Mucosa of rectum (tissue), 2 donors: ENCODE measurements around the gene MTRR.
A peak's percentile ranks its signal among the peaks of the same experiment; 100 is the strongest.

ENCODE experiments used
- H3K27ac ChIP-seq, 2 donors: one replicate each; pipeline ENCODE4 v1.7.0; 2013; ENCODE audit warnings: inconsistent platforms in 2 of 2, low read depth in 2 of 2, low read length in 2 of 2
- H3K27me3 ChIP-seq, 2 donors: one replicate each; pipeline ENCODE4 v1.7.0; 2013; ENCODE audit warnings: low read length in 2 of 2; ENCODE audit not compliant: control insufficient read depth in 2 of 2, insufficient read depth in 2 of 2
- H3K36me3 ChIP-seq, 2 donors: one replicate each; pipeline ENCODE4 v1.7.0; 2013; ENCODE audit warnings: low read length in 2 of 2; ENCODE audit not compliant: control insufficient read depth in 2 of 2, insufficient read depth in 2 of 2
- H3K4me1 ChIP-seq, 2 donors: one replicate each; pipeline ENCODE4 v1.7.0; 2013; ENCODE audit warnings: low read length in 2 of 2, mild to moderate bottlenecking in 1 of 2; ENCODE audit not compliant: control insufficient read depth in 2 of 2, insufficient read depth in 2 of 2
- H3K4me3 ChIP-seq, 2 donors: one replicate each; pipeline ENCODE4 v1.7.0; 2013; ENCODE audit warnings: low read length in 2 of 2
- H3K9ac ChIP-seq, 2 donors: one replicate each; pipeline ENCODE4 v1.7.0; 2013; ENCODE audit warnings: low read length in 2 of 2, low read depth in 1 of 2, mild to moderate bottlenecking in 1 of 2
- H3K9me3 ChIP-seq, 2 donors: one replicate each; pipeline ENCODE4 v1.7.0; 2013; ENCODE audit warnings: low read length in 2 of 2; ENCODE audit not compliant: control insufficient read depth in 2 of 2
- donor health status: healthy.
- donor health status: Normal muscosa, but diverticular disease.

MTRR gene

DNA sequence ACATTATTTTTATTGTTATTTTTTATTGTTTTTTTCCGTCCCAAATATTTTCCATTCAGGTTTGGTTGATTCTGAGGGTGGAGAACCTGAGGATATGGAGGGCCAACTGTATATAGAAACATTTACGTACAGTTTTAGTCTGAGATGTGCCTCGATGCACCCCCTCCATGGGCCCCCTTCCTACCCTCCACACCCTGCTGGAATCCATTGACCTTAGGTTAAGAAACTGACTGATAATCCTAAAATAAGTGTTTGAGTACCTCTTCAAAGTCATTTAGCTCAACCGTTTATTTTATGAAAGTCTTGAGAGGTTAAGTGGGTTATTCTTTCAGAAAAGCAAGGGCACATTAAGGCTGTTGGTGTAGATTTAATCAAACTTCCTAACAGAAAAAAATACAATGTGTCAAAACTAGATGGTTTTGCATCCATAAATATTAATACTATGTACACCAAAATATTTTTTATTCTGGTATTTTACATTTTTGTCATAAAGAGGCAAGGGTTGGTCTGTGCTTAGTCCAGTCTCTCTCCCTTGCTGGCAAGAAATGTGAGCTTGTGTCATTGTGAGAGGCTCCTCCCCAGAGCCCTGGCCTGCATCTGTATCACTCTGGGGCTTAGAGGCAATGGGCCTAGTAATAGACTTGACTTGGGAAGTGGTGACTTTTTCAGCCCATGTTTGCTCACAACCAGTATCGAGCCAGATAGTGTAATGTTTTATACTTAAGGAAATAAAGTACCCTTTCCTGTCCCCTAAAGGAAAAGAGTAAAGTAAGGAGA, 15.7 kb downstream of the MTRR start:
- H3K4me1 ChIP-seq = peaks cover 0 to 1% of the 10 kb centered on the region in 2 donors
- H3K4me3 ChIP-seq = no peak overlapping the region
- H3K9me3 ChIP-seq = no peaks in the 10 kb centered on the region
- H3K36me3 ChIP-seq = peaks cover 65 to 84% of the 10 kb centered on the region in 2 donors
- H3K9ac ChIP-seq = no peak overlapping the region
- H3K27me3 ChIP-seq = no peaks in the 10 kb centered on the region
- no peak overlapping the region for H3K27ac ChIP-seq

DNA sequence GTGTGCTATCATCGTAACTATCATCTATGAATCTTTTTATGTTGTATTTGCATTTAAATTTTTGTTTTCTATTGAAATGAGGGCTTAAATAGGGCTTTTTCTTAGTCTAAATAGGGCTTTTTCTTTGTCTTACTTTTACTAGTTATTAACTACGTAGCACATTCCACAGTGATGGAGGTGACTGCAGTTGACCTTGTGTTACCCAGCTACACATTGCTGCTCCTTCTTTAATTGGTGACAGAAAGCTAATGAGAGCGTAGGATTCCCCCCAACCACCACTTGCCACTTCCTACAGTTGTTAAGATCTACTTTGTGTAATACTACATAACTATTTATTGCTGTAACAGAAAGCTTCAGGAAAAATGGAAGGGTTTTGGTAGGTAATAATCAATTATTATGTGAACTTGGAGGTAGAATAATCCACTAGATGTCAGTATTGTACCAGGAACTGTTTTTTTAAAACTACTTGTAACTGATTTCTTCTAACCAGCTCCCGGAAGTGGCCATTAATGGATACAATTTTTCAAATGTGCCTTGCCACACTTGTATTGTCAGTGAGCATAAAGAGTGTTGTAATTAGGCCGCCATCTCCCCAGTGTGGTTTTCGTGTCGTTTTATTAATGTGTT, 18.0 kb downstream of the MTRR start:
- H3K9me3 ChIP-seq = no peaks in the 10 kb centered on the region
- H3K4me3 ChIP-seq = no peak overlapping the region
- peaks cover 57 to 74% of the 10 kb centered on the region in 2 donors for H3K36me3 ChIP-seq
- H3K27me3 ChIP-seq = no peaks in the 10 kb centered on the region
- no peaks in the 10 kb centered on the region for H3K4me1 ChIP-seq
- H3K9ac ChIP-seq = no peak overlapping the region
- no peak overlapping the region for H3K27ac ChIP-seq

DNA sequence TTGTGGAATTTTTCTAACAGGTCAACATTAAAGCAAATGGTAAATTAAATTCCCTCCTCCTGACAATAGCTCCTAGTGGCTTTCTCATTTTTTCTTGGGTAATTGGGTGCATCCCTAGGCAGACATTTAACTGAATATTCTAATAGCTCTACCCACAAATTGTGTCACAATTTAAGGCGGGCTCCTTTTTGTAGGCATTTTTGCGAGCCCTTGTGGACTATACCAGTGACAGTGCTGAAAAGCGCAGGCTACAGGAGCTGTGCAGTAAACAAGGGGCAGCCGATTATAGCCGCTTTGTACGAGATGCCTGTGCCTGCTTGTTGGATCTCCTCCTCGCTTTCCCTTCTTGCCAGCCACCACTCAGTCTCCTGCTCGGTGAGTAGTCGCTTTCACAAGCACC, 20.0 kb downstream of the MTRR start:
- peaks cover 56 to 79% of the 10 kb centered on the region in 2 donors for H3K36me3 ChIP-seq

DNA sequence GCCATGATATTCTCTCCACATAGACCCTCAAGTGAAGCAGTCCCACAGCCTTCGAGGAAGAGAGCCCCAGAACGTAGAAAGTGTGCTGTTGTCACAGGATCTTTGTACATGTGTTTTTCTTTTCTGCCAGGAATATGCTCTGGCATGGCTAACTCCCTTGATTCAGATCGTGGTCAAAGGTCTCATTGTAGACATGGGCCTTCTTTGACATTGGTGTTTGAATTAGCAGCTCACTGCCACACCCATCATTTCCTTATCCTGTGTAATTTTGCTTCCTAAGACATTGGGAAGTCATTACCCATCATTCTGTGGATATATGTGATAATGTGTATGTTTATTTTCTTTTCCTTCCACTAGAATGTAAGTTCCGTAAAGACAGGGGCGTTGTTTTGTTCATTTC, 25.5 kb downstream of the MTRR start:
- no peak overlapping the region for H3K9ac ChIP-seq
- no peaks in the 10 kb centered on the region for H3K9me3 ChIP-seq
- H3K4me1 ChIP-seq = peaks cover 0 to 12% of the 10 kb centered on the region in 2 donors
- peak overlapping the region in 1 of 2 donors; percentile 0 for H3K4me3 ChIP-seq
- H3K27ac ChIP-seq = no peak overlapping the region
- H3K27me3 ChIP-seq = no peaks in the 10 kb centered on the region
- peaks cover 75 to 76% of the 10 kb centered on the region in 2 donors for H3K36me3 ChIP-seq

More for the DNA sequence above, 20.0 kb downstream of the MTRR start:
- Histone ChIP-seq H3K9me3 (no peaks in the 10 kb centered on the region), H3K4me3 (no peak overlapping the region), H3K9ac (no peak overlapping the region), H3K27ac (no peak overlapping the region), H3K27me3 (no peaks in the 10 kb centered on the region), H3K4me1 (peaks cover 0 to 3% of the 10 kb centered on the region in 2 donors)

DNA sequence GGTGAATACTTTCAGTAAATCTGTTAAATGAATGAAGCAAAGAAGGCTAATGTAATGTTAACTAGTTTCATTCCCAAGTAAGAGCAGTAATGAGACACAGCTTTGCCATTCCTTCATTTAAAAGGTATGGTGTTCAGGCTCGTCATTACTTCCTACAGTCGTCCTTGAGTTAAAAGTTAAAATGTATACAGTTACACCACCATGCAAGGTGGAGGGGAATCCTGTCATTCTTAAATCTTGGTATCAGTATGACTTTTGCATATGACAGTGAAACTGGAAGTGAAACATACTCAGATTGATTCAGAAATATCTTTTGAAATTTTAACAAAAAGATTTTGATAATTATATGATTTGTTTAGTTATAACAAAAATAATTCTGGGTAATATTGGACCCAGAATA, 25.9 kb downstream of the MTRR start:
- peaks cover 74 to 75% of the 10 kb centered on the region in 2 donors for H3K36me3 ChIP-seq
- peaks cover 0 to 12% of the 10 kb centered on the region in 2 donors for H3K4me1 ChIP-seq
- H3K9ac ChIP-seq = no peak overlapping the region
- H3K27me3 ChIP-seq = no peaks in the 10 kb centered on the region
- no peaks in the 10 kb centered on the region for H3K9me3 ChIP-seq
- no peak overlapping the region for H3K27ac ChIP-seq
- H3K4me3 ChIP-seq = no peak overlapping the region

DNA sequence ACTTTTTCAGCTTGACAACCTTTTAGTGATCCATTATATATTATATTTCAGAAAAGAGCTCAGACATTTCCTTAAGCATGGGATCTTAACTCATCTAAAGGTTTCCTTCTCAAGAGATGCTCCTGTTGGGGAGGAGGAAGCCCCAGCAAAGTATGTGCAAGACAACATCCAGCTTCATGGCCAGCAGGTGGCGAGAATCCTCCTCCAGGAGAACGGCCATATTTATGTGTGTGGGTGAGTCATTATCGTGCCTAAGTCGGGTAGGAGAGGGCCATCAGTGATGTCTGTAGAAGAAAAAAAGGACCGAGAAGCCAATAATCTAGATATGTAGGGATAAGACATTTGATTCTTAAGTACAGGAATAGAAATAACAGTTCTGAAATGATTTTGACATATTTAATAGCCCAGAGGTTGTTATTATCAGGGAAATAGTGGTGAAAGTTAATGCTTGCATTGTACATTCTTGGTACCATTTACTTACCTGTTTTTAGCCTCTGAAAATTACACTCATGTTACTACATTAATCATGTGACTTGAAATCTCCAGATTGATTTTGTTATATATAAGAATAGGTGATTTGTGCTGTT, 28.2 kb downstream of the MTRR start:
- H3K4me1 ChIP-seq = peaks cover 0 to 12% of the 10 kb centered on the region in 2 donors
- H3K27ac ChIP-seq = no peak overlapping the region
- no peak overlapping the region for H3K4me3 ChIP-seq
- no peaks in the 10 kb centered on the region for H3K27me3 ChIP-seq
- H3K36me3 ChIP-seq = peaks cover 68 to 82% of the 10 kb centered on the region in 2 donors
- H3K9ac ChIP-seq = no peak overlapping the region
- no peaks in the 10 kb centered on the region for H3K9me3 ChIP-seq

DNA sequence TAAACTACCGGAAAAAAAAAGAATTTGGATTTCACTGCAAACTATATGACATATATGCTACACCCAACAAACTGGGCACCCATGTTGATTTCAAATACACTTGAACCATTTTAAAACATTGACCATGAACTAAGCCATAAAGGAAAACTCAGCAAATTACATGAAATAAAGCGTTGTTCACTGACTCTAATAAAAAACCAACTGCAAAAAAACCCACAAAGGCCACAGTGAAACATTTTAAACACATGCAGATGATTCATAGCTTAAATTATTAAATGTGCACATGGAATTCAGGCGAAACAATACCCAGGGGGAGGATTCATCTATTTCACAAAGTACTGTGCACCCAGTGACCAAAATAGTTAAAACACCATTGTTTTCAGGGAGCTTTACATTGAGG, 33.3 kb downstream of the MTRR start:
- no peaks in the 10 kb centered on the region for H3K27me3 ChIP-seq
- H3K36me3 ChIP-seq = peaks cover 38 to 49% of the 10 kb centered on the region in 2 donors
- H3K4me3 ChIP-seq = no peak overlapping the region
- H3K4me1 ChIP-seq = no peaks in the 10 kb centered on the region
- H3K27ac ChIP-seq = no peak overlapping the region
- no peaks in the 10 kb centered on the region for H3K9me3 ChIP-seq
- H3K9ac ChIP-seq = no peak overlapping the region

DNA sequence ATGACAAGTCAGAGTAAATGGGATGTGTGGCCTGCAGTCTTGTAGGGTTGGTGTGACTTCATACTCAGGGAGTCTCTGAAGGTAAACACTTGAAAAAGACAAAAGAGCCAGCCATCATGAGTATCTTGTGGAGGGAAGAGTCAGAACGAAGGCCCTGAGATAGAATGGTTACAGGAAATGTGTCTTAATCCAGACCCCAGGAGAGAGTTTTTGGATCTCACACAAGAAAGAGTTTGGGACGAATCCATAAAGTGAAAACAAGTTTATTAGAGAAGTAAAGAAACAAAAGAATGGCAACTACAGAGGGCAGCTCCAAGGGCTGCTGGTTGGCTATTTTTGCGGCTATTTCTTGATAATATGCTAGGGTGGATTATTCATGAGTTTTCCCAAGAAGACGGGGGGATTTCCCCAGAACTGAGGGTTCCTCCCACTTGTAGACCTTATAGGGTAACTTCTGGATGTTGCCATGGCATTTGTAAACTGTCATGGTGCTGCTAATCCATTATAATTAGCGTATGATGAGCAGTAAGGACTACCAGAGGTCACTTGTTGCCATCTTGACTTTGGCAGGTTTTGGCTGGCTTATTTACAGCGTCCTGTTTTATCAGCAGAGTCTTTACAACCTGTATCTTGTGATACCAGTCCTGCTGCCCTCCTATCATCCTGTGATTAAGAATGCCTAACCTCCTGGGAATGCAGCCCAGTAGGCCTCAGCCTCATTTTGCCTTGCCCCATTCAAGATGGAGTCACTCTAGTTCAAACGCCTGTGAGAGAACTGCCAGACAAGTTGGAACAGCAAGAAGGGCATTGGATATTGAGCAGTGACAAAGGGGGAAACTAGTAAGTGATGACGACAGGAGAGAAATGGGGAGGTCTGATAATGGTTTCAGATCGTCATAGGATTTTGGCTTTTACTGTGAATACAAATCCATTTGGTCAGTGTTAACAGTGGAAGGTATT, 34.0 kb downstream of the MTRR start:
- no peak overlapping the region for H3K27ac ChIP-seq
- peaks cover 0 to 5% of the 10 kb centered on the region in 2 donors for H3K9me3 ChIP-seq
- H3K4me3 ChIP-seq = no peak overlapping the region
- H3K27me3 ChIP-seq = no peaks in the 10 kb centered on the region
- H3K9ac ChIP-seq = no peak overlapping the region
- no peaks in the 10 kb centered on the region for H3K4me1 ChIP-seq
- peaks cover 31 to 47% of the 10 kb centered on the region in 2 donors for H3K36me3 ChIP-seq

DNA sequence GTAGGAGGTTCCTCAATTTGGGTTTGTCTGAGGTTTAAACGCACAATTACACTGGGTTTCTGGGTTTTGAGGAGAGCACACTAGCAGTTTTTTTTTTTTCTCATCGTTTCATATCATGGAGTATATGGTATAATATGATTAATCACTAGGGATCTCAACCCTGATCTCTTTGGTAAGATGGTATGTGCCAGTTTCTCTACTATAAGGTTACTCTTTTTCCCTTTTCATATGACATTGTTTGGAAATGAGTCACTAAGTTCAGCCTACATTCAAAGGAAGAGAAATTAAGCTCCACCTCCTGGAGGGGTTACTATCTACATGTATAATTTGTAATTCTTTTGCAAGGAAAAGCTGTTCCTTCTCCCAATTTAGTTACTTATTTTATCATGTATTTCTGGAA, 35.2 kb downstream of the MTRR start:
- Histone ChIP-seq H3K27ac (no peak overlapping the region), H3K4me3 (no peak overlapping the region), H3K27me3 (no peaks in the 10 kb centered on the region), H3K9me3 (peaks cover 4 to 7% of the 10 kb centered on the region in 2 donors), H3K9ac (no peak overlapping the region), H3K36me3 (peaks cover 23 to 39% of the 10 kb centered on the region in 2 donors), H3K4me1 (no peaks in the 10 kb centered on the region)
